Neural crest cell (in vitro differentiated cells): ENCODE measurements around the gene SRBD1. TPM values are rescaled to one million over a fixed set of nuclear protein-coding genes. Genes with fewer than 3 reads are reported as not detected.

ENCODE experiments used
- DNase-seq: peaks from one replicate; pipeline ENCODE4 v3.0.0; 2021; ENCODE audit warnings: low read depth, mixed read lengths, low spot score
- H3K27ac Mint-ChIP-seq: one replicate; pipeline ENCODE4 v1.8.0; 2021; ENCODE audit warnings: mild to moderate bottlenecking, mixed read lengths; ENCODE audit not compliant: unreplicated experiment
- H3K27me3 Mint-ChIP-seq: 2 replicates; pipeline ENCODE4 v1.8.0; 2021; ENCODE audit warnings: low read depth, mild to moderate bottlenecking, mixed read lengths
- H3K36me3 Mint-ChIP-seq: 2 replicates; pipeline ENCODE4 v1.8.0; 2021; ENCODE audit warnings: low read depth, mild to moderate bottlenecking, mixed read lengths
- H3K4me1 Mint-ChIP-seq: 2 replicates; pipeline ENCODE4 v1.8.0; 2021; ENCODE audit warnings: mixed read lengths
- H3K4me3 Mint-ChIP-seq: one replicate; pipeline ENCODE4 v1.8.0; 2021; ENCODE audit warnings: mild to moderate bottlenecking, mixed read lengths
- H3K9me3 Mint-ChIP-seq: 2 replicates; pipeline ENCODE4 v1.8.0; 2021; ENCODE audit warnings: mixed read lengths
- total RNA-seq: library from RNA; stranded (reverse); gene quantifications from 2 replicates; pipeline ENCODE4 v1.2.1, GENCODE V29; 2021
- TF ChIP-seq, protein P1 (sequence below): fragments of 200-600 bp; sonication (generic); conservative IDR thresholded peaks from 2 replicates; pipeline ENCODE4 v1.5.0; 2021; ENCODE audit warnings: antibody characterized with exemption, mild to moderate bottlenecking

SRBD1 gene
- total RNA-seq, 1 donor from 2014 or later, result 21.4 TPM

DNA sequence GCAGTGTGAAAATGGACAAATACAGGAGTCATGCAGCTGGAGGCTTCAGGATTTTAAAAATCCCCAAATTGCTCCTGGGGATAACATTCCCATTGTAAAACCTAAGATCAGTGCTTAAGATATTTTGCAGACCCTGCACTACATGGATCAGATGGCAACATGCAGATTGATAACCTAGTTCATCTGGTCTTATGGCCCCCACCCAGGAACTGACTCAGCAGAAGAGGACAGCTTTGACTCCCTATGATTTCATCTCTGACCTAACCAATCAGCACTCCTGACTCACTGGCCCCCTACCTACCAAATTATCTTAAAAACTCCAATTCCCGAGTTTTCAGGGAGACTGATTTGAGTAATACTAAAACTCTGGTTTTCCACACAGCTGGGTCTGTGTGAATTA is 20.0 kb downstream of the SRBD1 start:
- Mint-ChIP-seq H3K4me1 (no peaks in the 10 kb centered on the region), H3K27ac (no peak overlapping the region), H3K9me3 (no peaks in the 10 kb centered on the region), H3K4me3 (no peak overlapping the region), H3K36me3 (peaks cover 10% of the 10 kb centered on the region), H3K27me3 (no peaks in the 10 kb centered on the region)
- DNase-seq, result no peak
- TF ChIP-seq, protein P1, sequence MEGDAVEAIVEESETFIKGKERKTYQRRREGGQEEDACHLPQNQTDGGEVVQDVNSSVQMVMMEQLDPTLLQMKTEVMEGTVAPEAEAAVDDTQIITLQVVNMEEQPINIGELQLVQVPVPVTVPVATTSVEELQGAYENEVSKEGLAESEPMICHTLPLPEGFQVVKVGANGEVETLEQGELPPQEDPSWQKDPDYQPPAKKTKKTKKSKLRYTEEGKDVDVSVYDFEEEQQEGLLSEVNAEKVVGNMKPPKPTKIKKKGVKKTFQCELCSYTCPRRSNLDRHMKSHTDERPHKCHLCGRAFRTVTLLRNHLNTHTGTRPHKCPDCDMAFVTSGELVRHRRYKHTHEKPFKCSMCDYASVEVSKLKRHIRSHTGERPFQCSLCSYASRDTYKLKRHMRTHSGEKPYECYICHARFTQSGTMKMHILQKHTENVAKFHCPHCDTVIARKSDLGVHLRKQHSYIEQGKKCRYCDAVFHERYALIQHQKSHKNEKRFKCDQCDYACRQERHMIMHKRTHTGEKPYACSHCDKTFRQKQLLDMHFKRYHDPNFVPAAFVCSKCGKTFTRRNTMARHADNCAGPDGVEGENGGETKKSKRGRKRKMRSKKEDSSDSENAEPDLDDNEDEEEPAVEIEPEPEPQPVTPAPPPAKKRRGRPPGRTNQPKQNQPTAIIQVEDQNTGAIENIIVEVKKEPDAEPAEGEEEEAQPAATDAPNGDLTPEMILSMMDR, result no peak

DNA sequence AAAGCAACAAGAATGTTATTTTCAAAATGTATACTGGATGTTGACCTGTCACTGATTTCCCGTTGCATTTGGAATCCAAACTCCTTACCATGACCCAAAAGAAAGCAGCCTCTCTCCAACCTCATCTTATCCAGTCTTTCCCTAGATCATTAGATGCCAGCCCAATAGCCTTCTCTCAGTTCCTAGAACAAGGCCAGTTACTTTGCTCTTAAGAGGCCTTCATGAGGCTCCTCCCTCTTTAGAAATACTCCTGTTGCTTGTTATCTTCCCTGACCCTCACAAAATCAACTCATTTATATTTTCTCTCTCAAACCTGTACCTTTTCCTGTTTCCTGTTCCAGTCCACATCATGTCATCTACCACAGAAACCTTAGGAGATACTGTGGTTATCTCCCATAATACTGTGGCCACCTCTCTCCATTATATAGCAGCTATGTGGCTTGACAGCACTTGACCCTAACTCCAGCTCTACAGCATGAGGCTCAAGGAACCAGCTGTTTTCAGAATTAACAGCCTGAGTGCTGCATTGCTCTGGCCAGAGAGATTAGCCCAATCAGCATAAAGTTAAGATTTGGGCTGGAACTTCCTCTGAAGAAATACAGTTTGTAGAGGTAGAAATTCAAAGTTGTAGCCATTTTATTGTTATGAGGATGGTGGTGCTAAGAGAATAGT is 22.8 kb downstream of the SRBD1 start:
- Mint-ChIP-seq H3K27me3 (no peaks in the 10 kb centered on the region), H3K4me3 (no peak overlapping the region), H3K27ac (no peak overlapping the region), H3K4me1 (no peaks in the 10 kb centered on the region), H3K36me3 (peaks cover 7% of the 10 kb centered on the region), H3K9me3 (no peaks in the 10 kb centered on the region)
- no peak for DNase-seq
- TF ChIP-seq, protein P1, result no peak

- no peak overlapping the region for H3K27ac Mint-ChIP-seq
- no peaks in the 10 kb centered on the region for H3K4me1 Mint-ChIP-seq
- TF ChIP-seq, protein P1, result no peak
- DNase-seq, result no peak
- H3K27me3 Mint-ChIP-seq, result no peaks in the 10 kb centered on the region
- no peaks in the 10 kb centered on the region for H3K9me3 Mint-ChIP-seq
- H3K36me3 Mint-ChIP-seq, result peaks cover 4% of the 10 kb centered on the region
- no peak overlapping the region for H3K4me3 Mint-ChIP-seq
Measured at GRCh38 chr2:45586600-45586999, 24.5 kb downstream of the SRBD1 start.

DNA sequence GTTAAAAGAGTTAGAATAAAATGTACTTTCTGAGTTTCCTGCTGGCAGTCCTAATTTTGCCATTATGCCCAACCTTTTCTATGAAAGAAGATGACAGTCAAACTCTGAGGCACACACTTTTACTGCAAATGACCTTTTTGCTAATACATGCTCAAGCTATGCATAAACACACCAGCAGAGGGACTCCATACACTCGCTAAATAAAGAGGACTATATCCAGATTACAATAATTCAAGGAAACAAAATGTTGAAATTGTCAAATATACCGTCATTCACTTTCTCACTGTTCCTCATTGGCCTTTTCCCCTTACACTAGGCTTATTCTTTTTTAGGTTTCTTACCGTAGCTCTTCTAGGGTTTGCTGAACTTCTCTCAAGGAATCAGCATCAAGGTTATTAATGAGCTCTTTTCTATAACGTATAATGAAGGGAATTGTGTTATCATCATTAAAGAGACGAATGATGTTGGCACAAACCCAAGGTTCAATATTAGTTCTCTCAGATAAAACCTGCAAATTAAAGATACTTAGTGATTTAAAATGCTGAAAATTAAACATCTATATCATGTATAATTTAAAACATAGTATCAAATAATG is 25.7 kb downstream of the SRBD1 start:
- H3K27ac Mint-ChIP-seq, result no peak overlapping the region
- no peaks in the 10 kb centered on the region for H3K4me1 Mint-ChIP-seq
- H3K4me3 Mint-ChIP-seq, result no peak overlapping the region
- TF ChIP-seq, protein P1, result peak; percentile 73
- H3K9me3 Mint-ChIP-seq, result peaks cover 2% of the 10 kb centered on the region
- no peaks in the 10 kb centered on the region for H3K27me3 Mint-ChIP-seq
- peaks cover 5% of the 10 kb centered on the region for H3K36me3 Mint-ChIP-seq
- no peak for DNase-seq

DNA sequence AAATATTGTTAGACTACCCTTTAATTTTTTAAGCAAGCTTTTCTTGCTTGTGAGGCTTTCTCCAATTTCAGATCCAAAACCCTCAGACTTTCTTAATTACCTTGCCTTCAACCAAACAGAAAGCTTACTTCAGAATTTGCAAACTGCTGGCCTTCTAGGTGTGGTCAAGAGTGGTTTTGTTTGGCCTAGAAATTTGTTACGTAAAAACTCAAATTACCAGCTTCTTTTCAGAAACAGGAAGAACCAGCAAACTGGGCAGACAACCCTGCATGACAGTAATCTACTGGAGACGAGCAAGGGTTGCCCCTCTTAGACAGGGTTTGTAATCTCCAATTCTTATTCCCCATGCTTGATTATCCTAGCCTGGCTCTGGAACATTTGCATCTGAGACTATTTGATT is 27.1 kb downstream of the SRBD1 start:
- Mint-ChIP-seq H3K27ac (no peak overlapping the region), H3K36me3 (peaks cover 5% of the 10 kb centered on the region), H3K4me1 (no peaks in the 10 kb centered on the region), H3K4me3 (no peak overlapping the region), H3K27me3 (no peaks in the 10 kb centered on the region), H3K9me3 (peaks cover 2% of the 10 kb centered on the region)
- no peak for DNase-seq
- TF ChIP-seq, protein P1, result no peak
